ENCODE data around the gene CHSY3.

- no peak for TF ChIP-seq CTCF (conservative IDR thresholded peaks at IDR 0.05 in 1 of 2, IDR thresholded peaks at IDR 0.05 in 1 of 2; ENCODE audit: extremely low read depth in 1 of 2, insufficient read depth in 1 of 2, low read depth in 1 of 2, low read length in 2 of 2)
- no peak for TF ChIP-seq EZH2 (IDR thresholded peaks at IDR 0.05; ENCODE audit: borderline replicate concordance, low read length)
Measured at GRCh38 chr5:129921204-129921603, 16.9 kb downstream of the CHSY3 start.

Data from mammary epithelial cell (primary cell).